Amniotic stem cell (primary cell): ENCODE measurements around the gene CORO1C.

Experiments
- DNase-seq: peaks from one replicate; lab custom pipeline; 2025; lab: John Stamatoyannopoulos, UW

The CORO1C gene

DNA sequence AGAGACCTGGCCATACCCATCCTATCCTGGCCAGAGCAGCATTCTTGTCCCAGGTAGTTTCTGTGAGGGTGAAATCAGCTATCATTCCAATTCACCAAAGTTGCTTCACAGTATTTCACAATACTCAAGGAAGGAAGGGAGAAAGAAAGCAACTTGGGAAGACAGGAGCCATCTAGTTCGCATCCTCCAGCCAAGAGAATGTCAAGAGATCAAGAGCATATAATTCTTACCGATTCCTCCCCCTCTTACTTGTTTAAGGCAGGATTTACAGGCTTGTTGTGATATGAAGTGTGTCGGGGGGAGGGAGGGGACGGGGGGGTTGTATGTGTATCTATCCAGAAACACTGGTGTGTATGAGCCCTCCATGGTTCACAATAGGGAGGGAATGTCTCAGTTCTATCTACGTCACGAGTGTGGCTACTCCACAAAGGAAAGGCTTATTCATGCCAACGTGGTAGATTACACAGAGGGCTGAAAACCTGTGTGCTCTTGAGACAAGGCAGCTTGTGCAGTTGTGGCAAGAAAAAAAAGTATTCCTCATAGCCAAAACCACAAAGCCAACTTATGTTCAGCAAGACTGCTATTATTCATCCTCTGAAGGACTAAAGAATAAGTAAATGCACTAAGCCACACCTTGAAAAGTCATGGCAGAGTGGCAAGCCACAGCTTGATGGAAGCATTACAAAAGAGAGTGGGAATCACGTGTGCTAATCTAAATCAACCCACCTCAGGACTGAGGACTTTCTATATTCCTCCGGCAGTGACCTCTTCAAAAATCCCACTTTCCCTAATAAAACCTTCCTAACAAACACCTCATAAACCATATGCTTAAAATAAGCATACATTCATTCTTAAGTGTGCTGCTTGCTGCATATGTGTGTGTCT, 35.0 kb downstream of the CORO1C start:
- peak; percentile 78 for DNase-seq

DNA sequence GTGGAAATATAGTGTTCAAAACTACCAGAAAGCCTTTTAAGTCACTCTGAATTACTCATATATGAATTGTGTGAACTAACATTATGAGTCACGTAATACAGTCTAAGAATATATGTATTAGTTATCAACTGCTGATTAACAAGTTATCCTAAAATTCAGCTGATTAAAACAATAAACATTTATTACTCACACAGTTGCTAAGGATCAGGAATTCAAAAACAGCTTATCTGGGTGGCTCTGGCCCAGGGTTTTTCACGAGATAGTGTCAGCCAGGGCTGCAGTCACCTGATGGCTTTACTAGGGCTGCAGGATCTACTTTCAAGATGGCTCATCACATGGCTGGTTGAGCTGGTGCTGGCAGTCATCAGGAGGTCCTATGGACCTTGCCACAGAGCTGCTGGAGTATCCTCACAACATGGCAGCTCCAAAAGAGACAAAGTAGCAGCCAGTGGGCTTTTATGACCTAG, 36.5 kb downstream of the CORO1C start:
- no peak for DNase-seq

- DNase-seq, result no peak
These were observed 37.6 kb downstream of the CORO1C start for GRCh38 chr12:108693751-108694150.

DNA sequence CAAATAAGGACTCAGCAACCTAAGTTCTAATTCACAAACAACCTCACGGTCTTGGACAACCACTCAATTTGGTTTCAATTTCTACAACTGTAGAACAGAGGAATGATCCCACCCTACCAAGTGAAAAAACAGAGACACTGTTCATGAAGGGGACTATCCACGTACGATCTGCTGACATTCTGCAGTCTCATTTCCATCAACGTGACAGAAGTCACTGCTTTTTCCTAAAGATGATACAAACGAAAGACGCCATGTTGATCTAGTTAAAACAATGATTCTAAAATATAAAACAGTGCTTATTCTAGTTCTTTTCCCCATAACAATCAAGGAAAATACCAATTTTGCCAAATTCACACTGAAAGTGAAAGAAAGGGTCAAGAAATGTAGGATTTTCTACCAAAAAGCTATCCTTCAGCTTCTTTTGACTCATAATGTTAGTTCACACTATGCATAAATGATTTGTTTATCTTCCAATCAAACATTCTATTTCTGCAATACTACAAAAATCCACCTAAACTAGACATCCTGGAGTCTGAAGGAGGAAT, 38.1 kb downstream of the CORO1C start:
- DNase-seq, result no peak

GRCh38 chr12:108691998-108692808, 39.1 kb downstream of the CORO1C start:
- no peak for DNase-seq

GRCh38 chr12:108691175-108691997, 39.9 kb downstream of the CORO1C start:
- peak; percentile 100 for DNase-seq

DNA sequence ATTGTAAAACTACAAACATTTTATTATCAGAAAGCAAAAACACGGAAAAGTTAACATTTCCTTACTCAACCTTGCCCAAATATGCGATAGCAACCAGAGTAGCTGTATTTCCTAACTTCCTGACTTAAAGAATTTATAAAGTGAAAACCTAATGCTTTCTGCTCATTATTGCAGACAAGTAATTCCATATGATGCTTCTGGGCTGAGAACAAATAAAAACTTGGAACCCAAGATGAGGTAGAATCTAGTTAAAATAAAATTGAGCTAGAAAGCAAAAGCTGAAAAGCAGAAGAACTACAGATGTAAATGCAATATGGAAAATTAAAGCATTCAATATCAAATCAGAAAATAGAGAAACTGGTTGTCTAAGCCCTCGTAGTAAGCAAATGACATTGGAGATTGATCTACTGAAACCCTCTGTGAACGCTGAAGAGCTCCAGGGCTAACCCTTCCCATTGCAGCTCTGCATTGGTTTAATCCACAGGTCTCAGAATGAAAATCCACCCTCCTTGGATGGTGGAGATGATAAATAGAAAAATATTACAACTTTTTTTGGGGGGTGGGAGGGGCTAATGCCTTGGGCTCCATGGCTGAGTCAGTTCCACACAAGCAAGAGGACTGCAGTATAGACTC, 40.7 kb downstream of the CORO1C start:
- DNase-seq, result no peak

- no peak for DNase-seq
These were observed 41.2 kb downstream of the CORO1C start for GRCh38 chr12:108690191-108690518.

- no peak for DNase-seq
These were observed 41.8 kb downstream of the CORO1C start for GRCh38 chr12:108689314-108690190.

DNA sequence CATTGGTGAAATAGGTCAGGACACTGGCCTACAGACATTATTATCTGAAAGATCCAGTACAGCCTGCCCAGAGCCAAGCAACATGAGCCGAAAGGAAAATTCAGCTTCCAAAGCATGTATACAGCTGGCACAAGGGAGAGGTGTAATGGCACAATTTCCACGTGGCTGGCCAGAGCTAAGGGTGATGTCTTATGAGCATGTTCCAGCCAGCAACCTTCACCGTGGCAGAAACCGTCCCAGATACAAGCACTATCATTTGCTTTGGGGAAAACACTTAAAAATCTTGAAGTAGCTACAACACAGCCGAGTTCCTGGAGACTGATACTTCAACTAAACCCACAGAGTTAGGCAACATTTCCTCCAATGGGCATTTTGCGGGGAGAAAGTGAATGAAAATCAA, 44.5 kb downstream of the CORO1C start:
- DNase-seq, result no peak

GRCh38 chr12:108685469-108686260, 45.7 kb downstream of the CORO1C start:
- no peak for DNase-seq

DNA sequence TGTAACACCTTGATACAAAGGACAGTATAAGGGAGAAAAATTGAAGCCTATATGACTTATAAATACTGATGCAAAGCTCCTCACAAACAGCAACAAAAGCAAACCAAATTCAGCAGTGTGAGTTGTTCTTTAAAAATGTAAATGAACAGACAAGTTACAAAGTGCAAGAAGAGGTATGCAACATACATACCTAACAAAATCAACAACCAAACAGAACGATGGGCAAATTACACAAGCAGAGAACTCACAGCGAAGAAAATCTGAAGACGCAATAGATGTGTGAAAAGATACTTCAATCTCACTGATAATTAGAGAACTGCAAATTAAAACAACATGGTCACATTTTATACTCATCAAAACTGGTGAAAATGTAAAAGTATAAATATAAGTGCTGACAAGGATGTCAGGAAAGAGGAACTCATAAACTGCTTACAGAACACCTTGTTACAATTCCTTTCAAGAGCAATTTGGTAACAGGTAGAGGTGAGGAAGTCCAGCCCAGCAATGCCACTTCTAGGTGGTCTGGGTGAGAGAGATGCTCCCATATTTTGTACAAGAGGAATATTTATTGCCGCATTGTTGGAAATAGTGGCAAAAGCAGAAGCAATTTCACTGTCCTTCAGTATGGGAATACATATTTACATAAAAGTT, 47.3 kb downstream of the CORO1C start:
- no peak for DNase-seq

DNA sequence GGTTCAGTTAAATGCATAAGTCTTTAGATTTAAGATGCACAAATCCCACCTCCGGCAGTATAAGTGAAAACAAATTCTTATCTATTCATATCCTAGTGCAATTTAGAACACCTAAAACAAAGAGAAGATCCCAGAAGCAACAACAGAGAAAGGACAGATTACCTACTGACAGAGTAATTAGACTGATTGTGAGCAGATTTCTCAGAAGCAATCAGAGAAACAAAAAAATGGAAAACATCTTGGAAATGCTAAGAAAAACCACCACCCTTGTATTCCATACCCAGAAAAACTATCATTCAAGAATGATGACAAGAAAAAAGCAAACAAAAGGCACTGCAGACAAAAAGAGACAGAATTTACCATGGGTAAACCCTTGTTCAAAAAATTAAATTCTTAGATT, 50.0 kb downstream of the CORO1C start:
- DNase-seq, result no peak

DNA sequence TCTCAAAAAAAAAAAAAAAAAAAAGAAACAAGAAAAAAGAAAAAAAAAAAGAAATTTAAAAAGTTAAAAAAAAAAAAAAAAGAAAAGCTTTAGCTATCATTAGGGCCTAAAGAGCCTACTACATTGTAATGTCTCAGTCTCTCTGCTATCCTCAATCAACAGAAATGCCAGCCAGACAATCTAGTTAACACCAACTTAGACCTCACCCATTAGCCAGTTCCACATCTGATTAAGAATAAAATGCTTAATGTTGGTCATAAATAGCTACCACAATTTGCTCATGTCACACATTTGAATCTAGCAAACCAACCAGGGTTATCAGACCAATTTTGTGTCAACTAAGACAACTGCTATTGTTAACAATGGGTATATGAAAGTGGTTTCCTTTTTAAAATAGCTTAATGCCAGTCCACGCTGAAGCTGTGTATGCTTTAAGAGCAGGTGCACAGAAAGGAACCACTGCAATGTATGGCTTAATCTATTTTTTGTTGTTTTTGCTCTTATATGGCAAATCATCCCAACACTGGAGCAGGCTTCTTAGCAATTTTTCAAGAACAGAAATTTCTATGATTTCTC, 52.1 kb downstream of the CORO1C start:
- DNase-seq, result no peak

DNA sequence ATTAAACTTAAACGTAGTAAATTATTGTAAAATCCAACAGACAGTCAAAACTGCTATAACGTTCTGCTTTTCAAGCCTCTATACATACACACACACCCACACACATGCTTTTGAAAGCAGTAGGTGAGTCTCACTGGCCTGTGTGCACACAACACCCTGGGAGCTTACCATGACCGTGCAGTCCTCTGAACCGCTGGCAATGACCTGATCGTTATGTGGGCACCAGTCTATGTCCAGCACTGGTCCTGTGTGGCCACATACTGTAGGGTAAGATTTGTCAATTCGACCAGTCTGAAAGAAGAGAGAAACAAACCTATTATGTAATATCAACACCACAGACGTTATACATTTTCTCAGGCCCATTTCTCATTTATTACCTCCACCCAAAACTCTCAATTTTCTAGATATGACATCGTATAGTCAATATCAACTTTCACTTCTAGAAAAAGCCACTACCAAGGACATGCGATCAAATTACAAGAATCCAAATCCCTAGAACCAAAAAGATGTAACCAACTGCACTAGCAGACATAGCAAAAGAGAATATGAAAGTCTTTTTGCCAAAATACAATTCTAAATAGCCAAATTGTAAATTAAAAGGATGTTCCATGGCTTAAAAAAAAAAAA, 53.1 kb downstream of the CORO1C start:
- DNase-seq, result no peak

DNA sequence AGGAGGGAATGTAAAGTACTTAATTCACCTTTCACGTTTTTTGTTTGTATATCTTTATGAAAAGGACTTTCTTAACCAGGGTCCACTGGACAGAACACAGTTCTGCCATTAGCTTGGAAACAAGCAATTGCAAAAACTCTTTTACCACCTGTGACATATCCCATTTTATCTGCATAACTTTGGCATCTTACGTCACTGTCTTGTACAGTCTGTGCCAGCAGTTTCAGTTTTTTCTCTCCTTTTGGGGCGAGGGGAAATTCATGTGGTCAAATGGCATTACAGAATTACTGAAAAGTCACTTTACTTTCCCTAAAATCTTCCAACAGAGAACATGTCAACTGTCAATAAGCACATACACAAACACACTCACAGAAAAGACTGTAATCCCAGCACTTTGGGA, 53.9 kb downstream of the CORO1C start:
- DNase-seq, result no peak

GRCh38 chr12:108676707-108677106, 54.6 kb downstream of the CORO1C start:
- no peak for DNase-seq

- DNase-seq, result no peak
These were observed 55.5 kb downstream of the CORO1C start for GRCh38 chr12:108675792-108676191.
